OCI-LY1 (cell line): ENCODE results near the gene ALG2.

Experiments used
- H2AFZ ChIP-seq: fragments of 200-600 bp; sonication (generic), shearing (Covaris generic); 2 replicates; pipeline ENCODE4 v1.6.0; 2014; ENCODE audit warnings: antibody characterized with exemption, mild to moderate bottlenecking, low read length
- H3F3A ChIP-seq: fragments of 200-600 bp; sonication (generic), shearing (Covaris generic); 2 replicates; pipeline ENCODE4 v1.6.0; 2014; ENCODE audit warnings: mild to moderate bottlenecking, antibody characterized with exemption, low read length, moderate library complexity; ENCODE audit not compliant: insufficient read depth
- H3K27ac ChIP-seq: fragments of 200-600 bp; sonication (generic); 2 replicates; pipeline ENCODE4 v1.5.1; 2014; ENCODE audit warnings: low read length, mixed run types, mild to moderate bottlenecking, low read depth; ENCODE audit not compliant: poor library complexity, severe bottlenecking
- H3K27me3 ChIP-seq: fragments of 200-600 bp; sonication (generic); 2 replicates; pipeline ENCODE4 v1.6.0; 2014; ENCODE audit warnings: antibody characterized with exemption, mild to moderate bottlenecking, low read length, moderate library complexity; ENCODE audit not compliant: insufficient read depth
- H3K36me3 ChIP-seq: fragments of 200-600 bp; sonication (generic); 2 replicates; pipeline ENCODE4 v1.6.1; 2014; ENCODE audit warnings: mild to moderate bottlenecking, antibody characterized with exemption, low read length, moderate library complexity, mixed read lengths; ENCODE audit not compliant: insufficient read depth
- H3K4me1 ChIP-seq: fragments of 200-600 bp; sonication (generic); 2 replicates; pipeline ENCODE4 v1.5.1; 2014; ENCODE audit warnings: mild to moderate bottlenecking, low read length, moderate library complexity; ENCODE audit not compliant: insufficient read depth, severe bottlenecking
- H3K4me2 ChIP-seq: fragments of 200-600 bp; sonication (generic), shearing (Covaris generic); 2 replicates; pipeline ENCODE4 v1.6.1; 2014; ENCODE audit warnings: low read length
- H3K4me3 ChIP-seq: fragments of 200-600 bp; sonication (generic); 2 replicates; pipeline ENCODE4 v1.5.1; 2014; ENCODE audit warnings: low read length, low read depth, mild to moderate bottlenecking, mixed read lengths; ENCODE audit not compliant: poor library complexity, severe bottlenecking
- H3K79me2 ChIP-seq: fragments of 200-600 bp; shearing (Covaris generic); 2 replicates; pipeline ENCODE4 v1.6.1; 2016; ENCODE audit warnings: mixed run types, low read length, mixed read lengths; ENCODE audit not compliant: insufficient read depth
- H3K9ac ChIP-seq: fragments of 200-600 bp; sonication (generic), shearing (Covaris generic); 2 replicates; pipeline ENCODE4 v1.6.1; 2014; ENCODE audit warnings: mild to moderate bottlenecking, low read length, mixed read lengths
- H3K9me2 ChIP-seq: fragments of 200-600 bp; sonication (generic), shearing (Covaris generic); 2 replicates; pipeline ENCODE4 v1.6.1; 2014; ENCODE audit warnings: low read depth, mild to moderate bottlenecking, low read length, mixed read lengths
- H3K9me3 ChIP-seq: fragments of 200-600 bp; shearing (Covaris generic); 2 replicates; pipeline ENCODE4 v1.6.1; 2014; ENCODE audit warnings: low read length, mixed read lengths
- H4K20me1 ChIP-seq: fragments of 200-600 bp; sonication (generic), shearing (Covaris generic); 2 replicates; pipeline ENCODE4 v1.6.0; 2016; ENCODE audit warnings: mild to moderate bottlenecking, low read length; ENCODE audit not compliant: insufficient read depth
- CTCF ChIP-seq: fragments of 200-600 bp; sonication (generic), shearing (Covaris generic); IDR thresholded peaks from 2 replicates; pipeline ENCODE4 v1.5.1; 2017; ENCODE audit warnings: mild to moderate bottlenecking, antibody characterized with exemption, low read length, moderate library complexity, mixed read lengths
- EZH2 ChIP-seq: fragments of 200-600 bp; sonication (generic), shearing (Covaris generic); IDR thresholded peaks from 2 replicates; pipeline ENCODE4 v1.8.0; 2017; ENCODE audit warnings: borderline replicate concordance, mixed run types, mild to moderate bottlenecking, antibody characterized with exemption, low read length, moderate library complexity, mixed read lengths

Gene ALG2

GRCh38 chr9:99178912-99179872, 42.5 kb downstream of the ALG2 start:
- H3K4me1 ChIP-seq = peaks cover 19% of the 10 kb centered on the region
- no peak overlapping the region for H3K27ac ChIP-seq
- no peak overlapping the region for H3K9ac ChIP-seq
- no peak overlapping the region for H3K4me3 ChIP-seq
- no peaks in the 10 kb centered on the region for H3K27me3 ChIP-seq
- H3K9me2 ChIP-seq = no peaks in the 10 kb centered on the region
- no peaks in the 10 kb centered on the region for H3K9me3 ChIP-seq
- no peaks in the 10 kb centered on the region for H4K20me1 ChIP-seq
- no peaks in the 10 kb centered on the region for H3K79me2 ChIP-seq
- no peak overlapping the region for H3K4me2 ChIP-seq
- no peak overlapping the region for H2AFZ ChIP-seq
- no peak for TF ChIP-seq EZH2
- TF ChIP-seq CTCF = no peak
- H3K36me3 ChIP-seq = no peaks in the 10 kb centered on the region
- no peaks in the 10 kb centered on the region for H3F3A ChIP-seq

GRCh38 chr9:99177576-99178366, 44.0 kb downstream of the ALG2 start:
- H3K4me1 ChIP-seq = peaks cover 19% of the 10 kb centered on the region
- H3K4me2 ChIP-seq = no peak overlapping the region
- H3K4me3 ChIP-seq = no peak overlapping the region
- no peaks in the 10 kb centered on the region for H3F3A ChIP-seq
- H3K36me3 ChIP-seq = no peaks in the 10 kb centered on the region
- no peak overlapping the region for H3K9ac ChIP-seq
- no peaks in the 10 kb centered on the region for H3K9me3 ChIP-seq
- no peak overlapping the region for H3K27ac ChIP-seq
- H3K27me3 ChIP-seq = no peaks in the 10 kb centered on the region
- H3K79me2 ChIP-seq = no peaks in the 10 kb centered on the region
- no peak overlapping the region for H2AFZ ChIP-seq
- TF ChIP-seq EZH2 (no peak), CTCF (no peak)
- no peaks in the 10 kb centered on the region for H4K20me1 ChIP-seq
- no peaks in the 10 kb centered on the region for H3K9me2 ChIP-seq

- Histone ChIP-seq H3K4me3 (no peak overlapping the region), H3F3A (no peaks in the 10 kb centered on the region), H4K20me1 (no peaks in the 10 kb centered on the region), H3K4me1 (peaks cover 8% of the 10 kb centered on the region), H3K4me2 (no peak overlapping the region), H3K36me3 (no peaks in the 10 kb centered on the region), H3K9me3 (no peaks in the 10 kb centered on the region), H3K27me3 (no peaks in the 10 kb centered on the region), H3K79me2 (no peaks in the 10 kb centered on the region), H2AFZ (no peak overlapping the region), H3K27ac (no peak overlapping the region), H3K9ac (no peak overlapping the region), H3K9me2 (no peaks in the 10 kb centered on the region)
- TF ChIP-seq EZH2 = no peak
- no peak for TF ChIP-seq CTCF
Measured at GRCh38 chr9:99176527-99177013, 45.2 kb downstream of the ALG2 start.
